Vagina (tissue), 2 donors: ENCODE results near the gene SLC2A1.

Experiments
- CTCF ChIP-seq, 3 experiments: fragments of 450-650 bp in 2 of 3; fragments of 200-600 bp in 1 of 3; sonication (generic) in 1 of 3; IDR thresholded peaks; one replicate each; pipeline ENCODE4 v1.5.1; 2017 to 2019; ENCODE audit warnings: antibody characterized with exemption in 3 of 3, mild to moderate bottlenecking in 2 of 3, moderate library complexity in 2 of 3
- POLR2A ChIP-seq, 2 donors: fragments of 450-650 bp; IDR thresholded peaks; one replicate each; pipeline ENCODE4 v1.6.1; 2017; ENCODE audit warnings: antibody characterized with exemption in 2 of 2, mild to moderate bottlenecking in 2 of 2, moderate library complexity in 2 of 2
- POLR2AphosphoS5 ChIP-seq, 2 donors: sonication (generic); formaldehyde crosslinking; IDR thresholded peaks; one replicate each; pipeline ENCODE4 v1.9.0; 2017; ENCODE audit warnings: antibody characterized with exemption in 2 of 2, mild to moderate bottlenecking in 2 of 2, low read depth in 1 of 2; ENCODE audit not compliant: insufficient read depth in 1 of 2

GRCh38 chr1:42886800-42887199 is 71.9 kb downstream of the SLC2A1 start:
- no peak for TF ChIP-seq CTCF (IDR thresholded peaks at IDR 0.05)
- no peak for TF ChIP-seq POLR2A (IDR thresholded peaks at IDR 0.05)
- no peak for TF ChIP-seq POLR2AphosphoS5 (IDR thresholded peaks at IDR 0.05; ENCODE audit: insufficient read depth in 1 of 2, low read depth in 1 of 2)
